Measurements from ENCODE around the gene ZNF654. TPM values are rescaled to one million over a fixed set of nuclear protein-coding genes. Genes with fewer than 3 reads are reported as not detected.

ZNF654 gene
- total and polyA plus RNA-seq, 9 of the 15 experiments (the other 6 are each of a cell fraction or from before 2014, with no cell fraction given): 2.4 to 8.6 (median 5.1) TPM

- 0 out of 2 replicates have a peak, but pooled peaks have one; percentile 36 for TF ChIP-seq AFF4 (CRISPR knock-in tag; IDR thresholded peaks at IDR 0.05)
- TF ChIP-seq NFIC (IDR thresholded peaks at IDR 0.05): peak; percentile 72
- no peak for TF ChIP-seq TFE3 (CRISPR knock-in tag; IDR thresholded peaks at IDR 0.05)
- peak; percentile 77 for TF ChIP-seq TAF9B (IDR thresholded peaks at IDR 0.05; ENCODE audit: partially characterized antibody)
- TF ChIP-seq SIN3B (IDR thresholded peaks at IDR 0.05; ENCODE audit: low read depth): peak; percentile 76
- TF ChIP-seq PTBP1 (IDR thresholded peaks at IDR 0.05; ENCODE audit: low read depth, low read length): no peak
- no peak for TF ChIP-seq ZBTB26 (CRISPR knock-in tag; IDR thresholded peaks at IDR 0.05)
- TF ChIP-seq ZNF511 (CRISPR knock-in tag; IDR thresholded peaks at IDR 0.05): no peak
- no peak for TF ChIP-seq SRSF1 (IDR thresholded peaks at IDR 0.05; ENCODE audit: low read depth, low read length)
- TF ChIP-seq ZNF717 (CRISPR knock-in tag; IDR thresholded peaks at IDR 0.05): no peak
- no peak for TF ChIP-seq ZNF668 (CRISPR knock-in tag; IDR thresholded peaks at IDR 0.05)
- TF ChIP-seq VEZF1 (CRISPR knock-in tag; IDR thresholded peaks at IDR 0.05): peak; percentile 41; the same call in 1 of the 2 replicates
These were observed 90.7 kb downstream of the ZNF654 start, which contains the start of gene C3orf38 (continued) for GRCh38 chr3:88149509-88150362.

Measured in K562 (cell line).